Activated gamma-delta T cell treated with anti-CD3 and anti-CD28 coated beads, Interleukin-2, amount 50 U/mL, for 16 hours (primary cell): ENCODE measurements around the gene MNAT1.
"Not testable (repeated sequence)": the region's sequence is repeated elsewhere in the genome, so short reads cannot be mapped to it uniquely, and the experiment has no call there.

ENCODE experiments used
- DNase-seq: peaks from one replicate; pipeline ENCODE4 v3.0.0-alpha.2; 2020; ENCODE audit warnings: low read depth

Gene MNAT1

DNA sequence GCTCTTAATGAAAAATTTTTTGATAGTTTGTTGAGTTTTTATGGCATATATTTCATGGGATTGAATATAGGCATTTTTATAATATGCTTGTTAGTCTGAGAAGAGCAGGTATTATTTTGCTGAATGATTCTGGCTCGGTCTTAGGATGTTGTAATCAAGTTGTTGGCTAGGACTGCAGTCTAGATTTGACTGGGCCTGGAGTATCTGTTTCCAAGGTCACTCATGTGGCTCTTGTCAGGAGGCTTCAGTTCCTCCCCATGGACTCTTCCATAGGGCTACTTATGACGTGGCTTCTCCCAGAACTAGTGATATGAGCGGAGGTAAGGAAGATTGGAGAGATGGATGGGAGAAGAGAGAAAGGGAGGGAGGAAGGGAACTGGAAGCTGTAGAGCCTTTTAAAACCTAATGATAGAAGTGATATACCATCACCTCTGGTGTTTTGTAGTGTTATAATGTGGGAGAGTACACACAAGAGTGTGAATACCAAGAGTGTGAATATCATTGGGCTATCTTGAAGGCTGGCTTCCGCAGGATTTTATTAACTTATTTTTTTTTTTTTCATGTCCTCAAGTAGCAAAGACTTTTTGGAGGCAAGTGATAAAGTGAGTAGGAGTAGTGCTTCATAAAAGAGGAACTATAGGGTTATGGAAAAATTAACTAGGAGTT lies 4.4 kb downstream of the MNAT1 start:
- no peak for DNase-seq

DNA sequence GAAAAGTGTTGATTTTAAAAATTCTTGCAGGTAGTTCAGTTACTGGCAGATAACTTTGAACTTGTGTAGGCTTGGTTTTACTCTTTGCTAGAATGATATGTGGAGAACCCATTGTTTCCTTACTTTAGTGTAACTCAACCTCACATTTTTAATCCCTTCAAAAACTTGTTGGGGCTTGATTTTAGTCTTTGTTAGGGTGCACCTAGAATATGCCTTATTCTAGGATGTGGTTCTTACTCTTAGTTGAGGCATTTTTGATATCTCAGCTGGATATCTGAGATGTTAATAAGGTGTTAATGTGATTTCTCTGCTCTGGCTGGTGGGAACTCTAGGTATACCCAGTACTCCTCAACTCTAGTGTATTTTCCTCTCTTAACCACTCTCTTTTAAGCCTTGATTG lies 10.0 kb downstream of the MNAT1 start:
- no peak for DNase-seq

GRCh38 chr14:60753264-60754119 lies 18.9 kb downstream of the MNAT1 start:
- DNase-seq, result peak; percentile 42

- no peak for DNase-seq
Observed at GRCh38 chr14:60756847-60757246, 22.3 kb downstream of the MNAT1 start.

- DNase-seq, result no peak
Observed at GRCh38 chr14:60757567-60758002, 23.0 kb downstream of the MNAT1 start.

- no peak for DNase-seq
Observed at GRCh38 chr14:60758885-60759284, 24.3 kb downstream of the MNAT1 start.

GRCh38 chr14:60760209-60760608 lies 25.6 kb downstream of the MNAT1 start:
- no peak for DNase-seq

GRCh38 chr14:60760644-60761364 lies 26.2 kb downstream of the MNAT1 start:
- no peak for DNase-seq

- no peak for DNase-seq
Observed at GRCh38 chr14:60768602-60769001, 34.0 kb downstream of the MNAT1 start.

- no peak for DNase-seq
Observed at GRCh38 chr14:60771117-60771516, 36.6 kb downstream of the MNAT1 start.

DNA sequence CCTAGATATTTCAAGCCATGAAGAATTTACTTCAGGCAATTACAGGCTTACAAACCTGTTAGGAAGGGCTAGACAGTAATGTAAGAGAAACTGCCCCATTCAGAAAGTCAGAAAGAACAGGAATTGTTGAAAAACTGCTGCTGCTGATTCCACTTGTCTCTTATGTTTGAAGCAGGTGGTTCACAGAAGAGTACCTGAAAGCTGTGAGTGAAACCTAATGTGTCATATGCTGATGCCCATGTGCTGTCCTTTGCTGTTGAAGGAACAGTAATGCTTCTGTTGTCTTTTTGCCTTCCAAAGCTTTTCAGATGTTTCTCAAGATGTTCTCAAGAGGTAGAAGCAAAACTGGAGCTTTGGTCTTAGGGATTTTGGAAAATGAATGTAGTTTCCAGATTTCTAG lies 39.0 kb downstream of the MNAT1 start:
- no peak for DNase-seq

GRCh38 chr14:60775296-60775695 lies 40.7 kb downstream of the MNAT1 start:
- no peak for DNase-seq

DNA sequence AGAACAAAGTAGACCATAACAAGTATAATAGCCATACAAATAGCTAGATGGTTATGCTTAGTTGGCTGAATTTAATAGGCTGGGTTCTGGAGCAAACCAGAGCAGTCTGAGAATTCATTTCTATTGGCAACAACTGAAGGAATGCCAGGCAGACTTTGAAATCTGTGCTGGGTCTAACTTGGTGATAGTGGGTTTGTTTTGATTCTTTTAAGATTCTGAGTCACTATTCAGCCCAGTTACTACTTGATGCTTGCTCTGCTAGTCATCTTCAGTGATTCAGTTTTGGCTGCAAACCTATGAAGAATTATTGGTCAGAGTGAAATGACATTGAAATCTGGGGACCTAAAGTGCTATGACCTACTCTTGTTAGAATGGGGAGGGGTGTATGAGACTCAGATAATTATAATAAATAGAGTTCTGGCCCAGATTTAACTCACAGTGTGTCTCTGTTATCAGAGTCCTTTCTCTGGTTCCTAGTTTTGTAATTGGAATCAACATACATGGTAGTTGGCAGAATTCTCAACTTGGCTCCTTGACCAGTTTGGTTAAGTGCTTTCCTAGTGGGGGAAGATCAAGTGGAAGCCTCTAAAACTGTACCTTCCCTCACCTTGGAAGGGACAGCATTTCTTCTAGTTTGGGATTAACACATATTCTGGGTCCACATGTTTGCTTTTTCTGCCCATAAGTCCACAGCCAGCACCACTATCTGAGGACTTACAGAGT lies 43.5 kb downstream of the MNAT1 start:
- no peak for DNase-seq

DNA sequence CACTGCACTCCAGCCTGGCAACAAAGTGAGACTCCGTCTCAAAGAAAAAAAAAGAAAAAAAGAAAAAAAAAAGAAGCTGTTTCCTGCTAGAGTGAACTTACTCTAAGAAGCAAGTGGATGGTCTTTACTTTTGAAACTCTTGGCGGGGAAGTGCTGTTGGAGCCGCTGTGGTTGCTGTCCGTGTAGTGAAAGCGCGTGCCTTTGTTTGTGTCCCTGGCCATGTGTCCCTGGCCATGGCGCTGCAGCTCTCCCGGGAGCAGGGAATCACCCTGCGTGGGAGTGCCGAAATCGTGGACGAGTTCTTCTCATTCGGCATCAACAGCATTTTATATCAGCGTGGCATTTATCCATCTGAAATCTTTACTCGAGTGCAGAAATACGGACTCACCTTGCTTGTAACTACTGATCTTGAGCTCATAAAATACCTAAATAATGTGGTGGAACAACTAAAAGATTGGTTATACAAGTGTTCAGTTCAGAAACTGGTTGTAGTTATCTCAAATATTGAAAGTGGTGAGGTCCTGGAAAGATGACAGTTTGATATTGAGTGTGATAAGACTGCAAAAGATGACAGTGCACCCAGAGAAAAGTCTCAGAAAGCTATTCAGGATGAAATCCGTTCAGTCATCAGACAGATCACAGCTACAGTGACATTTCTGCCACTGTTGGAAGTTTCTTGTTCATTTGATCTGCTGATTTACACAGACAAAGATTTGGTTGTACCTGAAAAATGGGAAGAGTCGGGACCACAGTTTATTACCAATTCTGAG lies 45.4 kb downstream of the MNAT1 start:
- DNase-seq, result not testable (repeated sequence)

DNA sequence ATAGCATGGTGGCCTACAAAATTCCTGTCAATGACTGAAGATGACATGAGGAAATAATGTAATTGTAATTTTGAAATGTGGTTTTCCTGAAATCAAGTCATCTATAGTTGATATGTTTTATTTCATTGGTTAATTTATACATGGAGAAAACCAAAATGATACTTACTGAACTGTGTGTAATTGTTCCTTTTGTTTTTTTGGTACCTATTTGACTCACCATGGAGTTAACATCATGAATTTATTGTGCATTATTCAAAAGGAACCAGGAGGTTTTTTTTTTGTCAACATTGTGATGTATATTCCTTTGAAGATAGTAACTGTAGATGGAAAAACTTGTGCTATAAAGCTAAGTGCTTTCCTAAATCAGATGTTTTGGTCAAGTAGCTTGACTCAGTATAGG lies 46.0 kb downstream of the MNAT1 start:
- not testable (repeated sequence) for DNase-seq

DNA sequence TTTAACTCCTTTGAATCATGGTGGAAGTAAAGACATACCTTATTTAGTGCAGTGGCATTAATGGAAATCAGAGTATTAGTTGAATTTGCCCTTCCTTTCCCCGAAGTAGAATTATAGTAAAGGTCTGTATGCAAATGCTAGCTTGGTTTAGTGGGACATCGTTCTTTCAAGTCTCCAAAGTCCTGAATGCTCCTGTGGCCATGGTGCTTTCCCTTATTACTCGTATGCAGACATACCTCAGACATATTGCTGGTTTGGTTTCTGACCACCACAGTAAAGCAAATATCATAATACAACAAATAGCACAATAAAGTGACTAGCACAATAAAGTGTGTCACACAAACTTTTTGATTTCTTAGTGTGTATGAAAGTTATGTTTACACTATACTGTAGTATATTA lies 52.3 kb downstream of the MNAT1 start:
- no peak for DNase-seq

DNA sequence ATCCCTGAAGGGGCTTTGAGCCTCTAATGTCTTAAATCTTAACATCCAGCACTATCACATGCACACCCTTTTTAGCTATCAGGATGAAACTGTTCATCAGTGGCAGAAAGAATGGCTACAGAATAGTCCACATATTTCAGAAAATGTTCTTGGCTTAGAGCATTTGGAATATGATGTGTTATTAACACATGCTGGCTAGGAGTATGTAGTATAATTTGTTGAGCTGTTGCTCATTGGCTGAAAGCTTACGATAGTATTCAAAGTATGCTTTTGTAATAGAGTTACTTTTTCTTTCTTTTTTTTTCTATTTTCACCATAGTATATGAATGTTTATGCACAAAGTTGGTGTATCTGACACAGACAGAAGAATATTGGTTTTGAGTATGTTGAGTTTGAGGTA lies 55.1 kb downstream of the MNAT1 start:
- DNase-seq, result no peak

- DNase-seq, result no peak
Observed at GRCh38 chr14:60790850-60791249, 56.3 kb downstream of the MNAT1 start.

GRCh38 chr14:60796434-60796833 lies 61.9 kb downstream of the MNAT1 start:
- DNase-seq, result no peak

GRCh38 chr14:60800409-60800808 lies 65.8 kb downstream of the MNAT1 start:
- DNase-seq, result no peak

- DNase-seq, result no peak
Observed at GRCh38 chr14:60803871-60804270, 69.3 kb downstream of the MNAT1 start.
